Measurements from ENCODE around the gene CNTRL. TPM values are rescaled to one million over a fixed set of nuclear protein-coding genes. Genes with fewer than 3 reads are reported as not detected.
"Not testable (repeated sequence)": the region's sequence is repeated elsewhere in the genome, so short reads cannot be mapped to it uniquely, and the experiment has no call there.

The CNTRL gene
- total RNA-seq, 1 experiment from 2014 or later, result 27.2 TPM

DNA sequence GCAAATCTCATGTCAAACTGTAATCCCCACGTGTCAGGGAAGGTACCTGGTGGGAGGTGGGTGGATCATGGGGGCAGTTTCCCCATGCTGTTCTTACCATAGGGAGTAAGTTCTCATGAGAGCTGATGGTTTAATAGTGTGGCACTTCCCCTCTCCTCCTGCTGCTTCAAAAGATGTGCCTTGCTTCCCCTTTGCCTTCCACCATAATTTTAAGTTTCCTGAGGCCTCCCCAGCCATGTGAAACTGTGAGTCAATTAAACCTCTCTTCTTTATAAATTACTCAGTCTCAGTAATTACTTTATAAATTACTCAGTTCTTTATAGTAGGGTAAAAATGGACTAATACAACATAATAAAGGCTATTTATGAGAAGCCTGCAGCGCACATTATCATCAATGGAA is 7.1 kb upstream of the CNTRL start:
- no peak for DNase-seq (ENCODE audit: low read depth, low spot score)
- in situ Hi-C loops (cut with HindIII; ENCODE audit: low pct_unique_long_range_greater_than_20kb, low sequenced_read_pairs), result no loop called here

DNA sequence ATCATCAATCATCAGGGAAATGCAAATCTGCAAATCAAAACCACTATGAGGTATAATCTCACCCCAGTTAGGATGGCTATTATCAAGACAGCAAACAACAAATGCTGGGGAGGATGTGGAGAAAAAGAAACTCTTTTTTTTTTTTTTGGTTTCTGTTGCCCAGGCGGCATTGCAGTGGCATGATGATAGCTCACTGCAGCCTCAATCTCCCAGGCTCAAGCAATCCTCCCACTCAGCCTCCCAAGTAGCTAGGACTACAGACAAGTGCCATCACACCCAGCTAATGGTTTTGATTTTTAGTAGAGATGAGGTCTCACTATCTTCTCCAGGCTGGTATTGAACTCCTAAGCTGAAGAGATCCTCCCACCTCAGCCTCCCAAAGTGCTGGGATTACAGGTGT is 5.4 kb upstream of the CNTRL start:
- in situ Hi-C loops (cut with HindIII; ENCODE audit: low pct_unique_long_range_greater_than_20kb, low sequenced_read_pairs), result no loop called here
- no peak for DNase-seq (ENCODE audit: low read depth, low spot score)

DNA sequence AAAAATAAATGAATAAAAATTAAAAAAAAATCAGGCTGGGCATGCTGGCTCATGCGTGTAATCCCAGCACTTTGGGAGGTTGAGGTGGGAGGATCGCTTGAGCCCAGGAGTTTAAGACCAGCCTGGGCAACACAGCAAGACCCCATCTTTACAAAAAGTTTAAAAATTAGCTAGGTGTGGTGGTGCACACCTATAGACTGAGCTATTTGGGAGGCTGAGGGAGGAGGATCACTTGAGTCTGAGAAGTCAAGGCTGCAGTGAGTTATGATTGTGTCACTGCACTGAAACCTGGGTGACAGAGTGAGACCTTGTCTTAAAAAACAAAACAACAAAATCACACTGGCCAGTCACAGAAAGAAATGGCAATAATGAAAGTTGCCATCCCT is 3.4 kb upstream of the CNTRL start:
- DNase-seq (ENCODE audit: low read depth, low spot score), result no peak
- in situ Hi-C loops (cut with HindIII; ENCODE audit: low pct_unique_long_range_greater_than_20kb, low sequenced_read_pairs), result no loop called here

DNA sequence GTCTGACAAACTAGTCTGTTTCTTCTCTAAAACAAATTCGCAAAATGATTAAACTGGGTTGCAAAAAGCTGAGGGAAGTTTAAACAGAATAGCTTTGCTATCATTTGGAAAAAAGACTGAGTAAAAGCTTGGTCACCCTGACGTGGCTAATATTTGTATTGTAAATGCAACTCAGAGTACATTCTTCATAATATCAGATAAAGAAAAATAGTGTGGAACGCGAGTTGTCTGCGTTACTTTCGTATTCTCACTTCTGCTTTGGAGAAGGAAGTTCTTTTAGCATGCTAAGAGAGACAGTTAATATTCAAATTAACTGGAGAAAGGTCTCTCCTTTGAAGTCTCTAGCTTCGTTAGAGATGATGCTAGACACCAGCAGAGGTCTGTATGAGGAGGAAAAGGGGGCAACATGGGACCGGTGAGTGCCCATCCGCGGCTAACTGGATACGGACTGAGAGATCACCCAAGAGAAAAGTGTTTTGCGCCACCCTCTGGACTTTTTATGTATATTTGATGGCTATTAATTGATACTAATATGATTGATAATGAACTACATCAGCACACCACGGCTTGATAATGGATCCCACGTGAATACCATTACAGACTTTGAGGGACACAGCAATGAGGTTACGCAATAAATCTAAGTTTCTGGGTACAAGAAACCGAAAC is 2.9 kb upstream of the CNTRL start:
- in situ Hi-C loops (cut with HindIII; ENCODE audit: low pct_unique_long_range_greater_than_20kb, low sequenced_read_pairs), result no loop called here
- peak; percentile 64 for DNase-seq (ENCODE audit: low read depth, low spot score)

DNA sequence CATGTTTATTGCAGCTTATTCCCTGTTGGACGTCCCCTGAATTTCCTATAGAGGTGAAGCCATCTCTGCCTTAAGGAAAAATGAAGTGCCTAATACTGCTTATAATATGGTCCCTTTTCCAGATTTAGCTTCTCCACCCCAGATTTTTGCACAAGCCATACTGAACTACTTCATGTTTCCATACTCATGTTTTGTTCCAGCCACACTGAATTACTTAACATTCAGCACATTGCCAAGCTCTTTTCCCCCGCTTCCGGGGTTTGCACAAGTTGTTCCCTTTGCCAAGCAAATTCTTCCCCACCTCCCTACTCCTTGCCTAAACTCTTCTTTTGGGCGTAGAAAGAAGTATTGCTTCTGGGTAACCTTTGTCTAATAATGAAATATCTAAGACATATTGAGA is 1.7 kb upstream of the CNTRL start:
- peak; percentile 19 for DNase-seq (ENCODE audit: low read depth, low spot score)
- in situ Hi-C loops (cut with HindIII; ENCODE audit: low pct_unique_long_range_greater_than_20kb, low sequenced_read_pairs), result no loop called here

DNA sequence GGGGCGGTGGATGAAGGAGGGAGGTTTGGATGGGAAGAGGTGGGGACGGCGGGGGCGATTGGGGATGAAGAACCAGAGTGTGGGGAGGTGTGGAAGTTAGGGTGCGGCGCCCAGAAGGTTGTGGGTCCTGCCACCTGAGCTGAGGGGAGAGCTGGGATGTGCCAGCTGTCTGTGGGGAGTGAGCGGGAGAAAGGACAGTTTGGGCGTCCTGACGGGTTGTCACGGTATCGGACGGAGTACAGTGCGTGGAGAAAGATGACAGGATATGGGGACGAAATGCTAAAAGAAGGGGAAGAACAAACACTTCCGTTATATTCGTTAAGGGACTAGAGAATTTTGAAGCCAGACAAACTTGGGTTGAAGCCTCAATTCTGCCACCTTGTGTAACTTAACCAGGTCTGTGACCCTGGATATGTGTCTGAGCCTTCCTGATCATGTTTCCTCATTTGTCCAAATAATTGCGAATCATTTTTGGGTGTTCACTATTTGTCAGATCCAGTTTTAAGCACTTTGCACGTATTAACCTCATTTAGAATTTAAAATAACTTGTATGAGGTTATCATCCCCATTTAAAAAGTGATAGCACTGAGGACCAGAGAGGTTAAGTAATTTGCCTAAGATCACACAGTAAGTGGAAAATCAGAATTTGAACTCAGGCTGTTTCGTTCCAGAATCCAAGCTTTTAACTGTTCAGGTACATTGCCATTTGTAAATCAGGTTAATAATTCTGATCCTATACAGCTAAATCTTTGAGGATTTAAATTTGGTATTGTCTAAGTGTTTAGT is 689 bp downstream of the CNTRL start:
- in situ Hi-C loops (cut with HindIII; ENCODE audit: low pct_unique_long_range_greater_than_20kb, low sequenced_read_pairs), result no loop called here
- no peak for DNase-seq (ENCODE audit: low read depth, low spot score)

DNA sequence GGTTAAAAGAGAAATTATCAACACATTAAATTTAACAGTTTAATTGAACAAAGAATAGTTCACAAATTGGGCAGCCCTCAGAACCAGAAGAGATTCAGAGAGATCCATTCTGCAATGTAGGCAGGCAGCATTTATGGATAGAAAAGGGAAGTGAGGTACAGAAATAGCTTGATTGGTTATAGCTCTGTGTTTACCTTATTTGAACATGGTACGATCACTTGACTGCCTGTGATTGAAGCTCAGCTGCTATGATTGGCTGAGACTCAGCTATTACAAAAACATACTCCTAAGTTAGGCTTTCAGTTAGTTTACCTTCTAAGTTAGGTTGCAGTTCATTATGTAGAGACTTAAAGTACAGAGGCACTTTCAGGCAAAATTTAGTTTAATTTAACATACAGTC is 7.3 kb downstream of the CNTRL start:
- in situ Hi-C loops (cut with HindIII; ENCODE audit: low pct_unique_long_range_greater_than_20kb, low sequenced_read_pairs), result no loop called here
- no peak for DNase-seq (ENCODE audit: low read depth, low spot score)

DNA sequence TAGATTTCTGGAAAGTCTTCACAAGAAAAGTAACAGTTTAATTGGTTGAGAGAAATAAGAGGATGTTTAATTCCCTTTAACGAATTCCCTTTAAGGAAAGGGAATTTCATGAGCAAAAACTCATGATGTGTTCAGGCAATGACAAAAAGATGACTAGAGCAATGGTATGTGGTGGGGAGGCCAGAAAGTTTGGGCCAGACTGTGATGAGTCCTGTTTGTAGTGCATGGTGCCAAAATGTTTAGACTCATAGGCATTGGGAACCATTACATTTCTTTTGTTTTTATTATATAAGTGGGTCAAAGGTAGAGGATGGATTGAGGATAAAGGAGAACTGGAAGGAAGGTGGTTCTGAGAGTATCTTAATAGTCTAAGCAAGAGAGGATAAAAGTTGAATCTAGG is 10.9 kb downstream of the CNTRL start:
- no peak for DNase-seq (ENCODE audit: low read depth, low spot score)
- in situ Hi-C loops (cut with HindIII; ENCODE audit: low pct_unique_long_range_greater_than_20kb, low sequenced_read_pairs), result no loop called here

DNA sequence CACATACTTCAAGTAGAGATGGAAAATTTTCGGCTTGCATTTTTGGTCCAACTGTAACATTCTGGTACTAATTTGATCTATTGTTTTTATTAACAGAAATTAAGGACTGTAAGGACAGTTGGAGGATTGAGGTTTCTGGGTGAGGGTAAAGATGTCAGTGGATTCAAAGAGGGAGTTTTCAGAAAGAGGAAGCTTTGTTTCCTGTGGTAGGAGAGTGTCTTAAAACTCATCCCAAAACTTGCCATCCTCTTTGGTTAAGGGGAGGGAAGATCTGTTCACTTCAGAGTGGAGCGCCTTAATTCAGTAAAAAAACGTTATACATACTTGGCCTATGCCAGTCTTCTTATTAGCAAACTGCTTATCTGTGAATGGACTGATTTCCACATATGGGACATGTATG is 13.8 kb downstream of the CNTRL start:
- in situ Hi-C loops (cut with HindIII; ENCODE audit: low pct_unique_long_range_greater_than_20kb, low sequenced_read_pairs), result no loop called here
- no peak for DNase-seq (ENCODE audit: low read depth, low spot score)

DNA sequence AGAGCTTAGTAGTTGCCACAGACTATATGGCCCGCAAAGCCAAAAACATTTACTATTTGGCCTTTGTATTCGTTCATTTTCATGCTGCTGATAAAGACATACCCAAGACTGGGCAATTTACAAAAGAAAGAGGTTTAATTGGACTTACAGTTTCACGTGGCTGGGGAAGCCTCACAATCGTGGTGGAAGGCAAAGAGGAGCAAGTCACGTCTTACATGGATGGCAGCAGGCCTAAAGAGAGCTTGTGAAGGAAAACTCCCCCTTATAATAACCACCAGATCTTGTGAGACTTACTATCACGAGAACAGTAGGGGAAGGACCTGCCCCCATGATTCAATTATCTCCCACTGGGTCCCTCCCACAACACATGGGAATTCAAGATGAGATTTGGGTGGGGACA is 16.0 kb downstream of the CNTRL start:
- DNase-seq (ENCODE audit: low read depth, low spot score); in situ Hi-C loops (cut with HindIII; ENCODE audit: low pct_unique_long_range_greater_than_20kb, low sequenced_read_pairs): not testable (repeated sequence)

DNA sequence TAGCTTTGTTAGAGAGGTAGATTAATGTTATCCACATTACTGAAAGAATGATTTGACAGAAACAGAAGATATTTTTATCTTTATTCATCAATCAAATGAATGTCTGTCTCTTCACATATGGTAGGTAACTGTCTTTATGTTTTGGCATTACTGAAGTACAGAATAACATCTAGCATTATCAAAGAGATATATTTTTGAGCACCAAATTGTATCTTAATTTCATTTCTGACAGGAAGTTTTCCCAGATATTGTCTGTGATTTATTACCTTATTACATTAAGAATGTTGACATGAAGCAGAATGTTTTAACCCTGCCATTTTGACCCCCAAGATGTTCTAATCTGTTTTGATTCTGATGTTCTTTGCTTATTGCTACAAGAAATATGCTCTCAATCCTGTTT is 20.3 kb downstream of the CNTRL start:
- DNase-seq (ENCODE audit: low read depth, low spot score), result no peak
- in situ Hi-C loops (cut with HindIII; ENCODE audit: low pct_unique_long_range_greater_than_20kb, low sequenced_read_pairs), result no loop called here

DNA sequence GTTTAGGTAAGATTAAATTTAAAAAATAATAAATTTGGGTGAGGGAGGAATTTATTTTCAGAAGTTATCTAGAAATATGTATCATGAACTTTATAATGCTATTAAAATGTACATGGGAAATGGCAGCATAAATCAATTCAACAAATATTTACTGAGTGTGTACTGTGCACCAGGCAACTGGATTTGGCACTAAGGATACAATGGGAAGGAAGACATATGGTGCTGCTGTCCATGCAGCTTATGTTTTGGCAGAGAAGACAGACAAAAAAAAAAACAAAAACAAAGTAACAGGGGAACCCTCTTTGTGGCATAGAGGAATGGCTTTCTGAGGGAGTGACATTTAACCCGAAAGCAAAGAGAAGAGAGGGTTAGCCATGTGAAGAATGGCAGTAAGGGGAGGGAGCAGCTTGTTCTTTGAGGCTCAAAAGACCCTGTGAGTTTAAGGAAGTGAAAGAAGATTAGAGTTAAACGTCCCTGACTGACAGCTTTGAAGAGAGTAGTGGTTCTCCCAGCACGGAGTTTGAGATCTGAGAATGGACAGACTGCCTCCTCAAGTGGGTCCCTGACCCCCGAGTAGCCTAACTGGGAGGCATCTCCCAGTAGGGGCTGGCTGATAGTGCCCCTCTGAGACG is 23.9 kb downstream of the CNTRL start:
- DNase-seq (ENCODE audit: low read depth, low spot score), result no peak
- in situ Hi-C loops (cut with HindIII; ENCODE audit: low pct_unique_long_range_greater_than_20kb, low sequenced_read_pairs), result no loop called here

DNA sequence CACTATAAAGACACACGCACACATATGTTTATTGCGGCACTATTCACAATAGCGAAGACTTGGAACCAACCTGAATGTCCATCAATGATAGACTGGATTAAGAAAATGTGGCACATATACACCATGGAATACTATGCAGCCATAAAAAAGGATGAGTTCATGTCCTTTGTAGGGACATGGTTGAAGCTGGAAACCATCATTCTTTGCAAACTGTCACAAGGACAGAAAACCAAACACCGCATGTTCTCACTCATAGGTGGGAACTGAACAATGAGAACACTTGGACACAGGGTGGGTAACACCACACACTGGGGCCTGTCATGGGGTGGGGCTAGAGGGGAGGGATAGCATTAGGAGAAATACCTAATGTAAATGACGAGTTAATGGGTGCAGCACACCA is 29.3 kb downstream of the CNTRL start:
- in situ Hi-C loops (cut with HindIII; ENCODE audit: low pct_unique_long_range_greater_than_20kb, low sequenced_read_pairs); DNase-seq (ENCODE audit: low read depth, low spot score): not testable (repeated sequence)

DNA sequence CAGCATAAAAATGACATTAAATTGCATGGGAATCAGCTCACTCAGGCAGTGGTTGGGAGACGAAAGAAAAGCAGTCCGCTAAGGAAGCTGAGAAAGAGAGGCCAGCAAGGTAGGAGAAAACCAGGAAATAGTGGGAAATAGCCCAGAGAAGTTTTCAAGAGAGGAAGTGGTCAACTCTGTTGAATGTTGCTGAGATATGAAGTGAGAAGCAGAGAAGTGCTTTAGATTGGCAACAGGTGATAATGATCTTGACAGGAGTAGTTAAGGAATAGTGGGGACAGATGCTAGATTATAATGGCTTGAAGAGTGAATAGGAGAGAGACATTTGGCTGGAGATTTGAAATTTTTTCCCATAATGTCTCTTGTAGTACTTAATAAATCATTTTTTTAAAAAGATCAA is 30.8 kb downstream of the CNTRL start:
- in situ Hi-C loops (cut with HindIII; ENCODE audit: low pct_unique_long_range_greater_than_20kb, low sequenced_read_pairs), result no loop called here
- DNase-seq (ENCODE audit: low read depth, low spot score), result no peak

DNA sequence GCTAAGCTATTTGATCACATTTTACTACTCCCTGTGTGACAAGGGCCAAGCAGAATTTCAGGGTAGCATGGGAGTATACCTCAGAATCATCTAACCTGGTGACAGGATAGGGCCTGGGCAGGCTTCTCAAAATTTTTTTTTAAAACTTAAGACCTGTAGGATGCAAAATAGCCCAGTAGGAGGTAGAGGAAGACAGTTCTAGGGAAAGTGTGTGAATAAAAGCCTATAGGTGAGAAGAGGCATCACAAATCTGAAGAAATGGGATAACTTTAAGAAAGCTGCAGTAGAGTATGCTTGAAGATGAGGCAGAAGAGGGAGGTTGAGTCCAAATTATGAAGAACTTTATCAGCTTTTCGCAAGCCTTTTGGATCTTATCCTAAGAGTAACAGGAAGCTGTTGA is 32.3 kb downstream of the CNTRL start:
- in situ Hi-C loops (cut with HindIII; ENCODE audit: low pct_unique_long_range_greater_than_20kb, low sequenced_read_pairs), result no loop called here
- DNase-seq (ENCODE audit: low read depth, low spot score), result peak; percentile 58

DNA sequence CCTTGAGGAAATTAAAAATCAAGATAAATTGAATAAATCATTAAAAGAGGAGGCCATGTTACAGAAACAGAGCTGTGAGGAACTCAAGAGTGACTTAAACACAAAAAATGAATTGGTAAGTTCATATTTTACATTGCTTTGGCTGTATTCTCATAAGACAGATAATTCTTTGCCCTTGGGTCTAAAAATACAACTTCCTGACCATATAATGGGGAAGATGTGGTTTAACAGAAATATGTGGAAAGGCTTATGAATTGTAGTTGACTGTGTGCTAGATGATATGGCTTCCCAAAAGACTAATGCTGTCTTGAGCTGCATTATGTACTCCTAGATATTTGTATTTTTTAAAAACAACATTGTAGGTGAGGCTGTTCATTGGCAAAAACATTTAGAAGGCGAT is 33.1 kb downstream of the CNTRL start:
- in situ Hi-C loops (cut with HindIII; ENCODE audit: low pct_unique_long_range_greater_than_20kb, low sequenced_read_pairs), result no loop called here
- no peak for DNase-seq (ENCODE audit: low read depth, low spot score)

DNA sequence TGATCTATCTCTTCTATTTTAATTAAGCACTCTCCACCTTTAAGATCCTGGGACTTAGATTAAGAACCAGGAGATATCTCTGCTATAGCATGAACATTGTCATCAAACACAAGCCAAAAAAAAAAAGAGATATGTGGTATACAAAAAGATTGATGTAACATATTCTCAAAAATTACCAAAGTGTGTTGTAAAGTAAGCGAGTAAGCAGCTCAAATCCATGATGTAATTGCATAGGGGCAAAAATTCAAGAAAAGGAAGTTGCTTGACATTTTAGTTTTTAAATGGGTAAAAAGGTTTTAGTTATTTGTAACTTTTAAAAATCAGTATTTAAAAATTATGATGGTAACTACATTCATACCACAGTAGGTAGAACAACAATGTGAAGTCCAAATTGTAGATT is 40.7 kb downstream of the CNTRL start:
- DNase-seq (ENCODE audit: low read depth, low spot score), result no peak
- in situ Hi-C loops (cut with HindIII; ENCODE audit: low pct_unique_long_range_greater_than_20kb, low sequenced_read_pairs), result no loop called here

DNA sequence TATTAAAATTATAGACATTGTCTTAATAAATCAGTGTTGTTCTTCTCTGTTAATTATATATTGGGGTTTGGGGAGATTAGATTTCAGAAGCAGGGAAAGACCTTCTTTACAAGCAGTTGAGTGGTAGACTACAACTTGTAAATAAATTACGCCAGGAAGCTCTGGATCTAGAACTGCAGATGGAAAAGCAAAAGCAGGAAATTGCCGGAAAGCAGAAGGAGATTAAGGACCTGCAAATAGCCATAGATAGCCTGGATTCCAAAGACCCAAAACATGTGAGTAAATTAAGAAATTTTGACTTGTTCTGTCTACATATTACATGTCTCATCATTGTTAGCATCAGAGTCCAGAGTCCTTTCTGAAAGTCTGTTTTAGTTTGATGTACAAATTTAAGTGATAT is 43.5 kb downstream of the CNTRL start:
- in situ Hi-C loops (cut with HindIII; ENCODE audit: low pct_unique_long_range_greater_than_20kb, low sequenced_read_pairs), result no loop called here

DNA sequence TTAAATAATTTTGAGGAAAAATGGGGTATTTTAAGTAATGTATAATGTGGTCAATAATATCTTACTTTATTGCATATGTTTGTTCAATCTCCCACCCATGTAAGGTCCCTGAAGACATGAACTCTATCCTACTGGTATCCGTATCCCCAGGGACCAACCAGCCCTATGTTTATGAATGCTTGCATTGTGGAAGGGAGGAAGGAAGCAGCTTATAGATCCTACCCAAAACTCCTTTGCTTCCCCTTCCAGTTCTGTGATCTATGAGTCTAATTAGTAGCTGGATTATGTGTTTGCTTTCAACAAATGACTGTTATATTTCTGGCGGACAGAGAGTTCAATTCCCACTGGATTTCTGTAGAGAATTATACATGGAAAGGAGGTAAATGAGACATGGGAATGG is 45.6 kb downstream of the CNTRL start:
- DNase-seq (ENCODE audit: low read depth, low spot score), result peak; percentile 91
- in situ Hi-C loops (cut with HindIII; ENCODE audit: low pct_unique_long_range_greater_than_20kb, low sequenced_read_pairs), result no loop called here

More for the DNA sequence above, 43.5 kb downstream of the CNTRL start:
- no peak for DNase-seq (ENCODE audit: low read depth, low spot score)

All from SK-MEL-5 (cell line).